ENCODE measurements around the gene GABRB2.

GRCh38 chr5:161403121-161403520, 143.4 kb downstream of the GABRB2 start:
- no peak for TF ChIP-seq SIN3A (IDR thresholded peaks at IDR 0.05; ENCODE audit: borderline replicate concordance, insufficient read depth, low read depth, low read length)
- no peak for TF ChIP-seq CTCF (IDR thresholded peaks at IDR 0.05)
- no peak for TF ChIP-seq TCF7L2 (IDR thresholded peaks at IDR 0.05; ENCODE audit: low read depth, low read length)
- TF ChIP-seq, protein P1, sequence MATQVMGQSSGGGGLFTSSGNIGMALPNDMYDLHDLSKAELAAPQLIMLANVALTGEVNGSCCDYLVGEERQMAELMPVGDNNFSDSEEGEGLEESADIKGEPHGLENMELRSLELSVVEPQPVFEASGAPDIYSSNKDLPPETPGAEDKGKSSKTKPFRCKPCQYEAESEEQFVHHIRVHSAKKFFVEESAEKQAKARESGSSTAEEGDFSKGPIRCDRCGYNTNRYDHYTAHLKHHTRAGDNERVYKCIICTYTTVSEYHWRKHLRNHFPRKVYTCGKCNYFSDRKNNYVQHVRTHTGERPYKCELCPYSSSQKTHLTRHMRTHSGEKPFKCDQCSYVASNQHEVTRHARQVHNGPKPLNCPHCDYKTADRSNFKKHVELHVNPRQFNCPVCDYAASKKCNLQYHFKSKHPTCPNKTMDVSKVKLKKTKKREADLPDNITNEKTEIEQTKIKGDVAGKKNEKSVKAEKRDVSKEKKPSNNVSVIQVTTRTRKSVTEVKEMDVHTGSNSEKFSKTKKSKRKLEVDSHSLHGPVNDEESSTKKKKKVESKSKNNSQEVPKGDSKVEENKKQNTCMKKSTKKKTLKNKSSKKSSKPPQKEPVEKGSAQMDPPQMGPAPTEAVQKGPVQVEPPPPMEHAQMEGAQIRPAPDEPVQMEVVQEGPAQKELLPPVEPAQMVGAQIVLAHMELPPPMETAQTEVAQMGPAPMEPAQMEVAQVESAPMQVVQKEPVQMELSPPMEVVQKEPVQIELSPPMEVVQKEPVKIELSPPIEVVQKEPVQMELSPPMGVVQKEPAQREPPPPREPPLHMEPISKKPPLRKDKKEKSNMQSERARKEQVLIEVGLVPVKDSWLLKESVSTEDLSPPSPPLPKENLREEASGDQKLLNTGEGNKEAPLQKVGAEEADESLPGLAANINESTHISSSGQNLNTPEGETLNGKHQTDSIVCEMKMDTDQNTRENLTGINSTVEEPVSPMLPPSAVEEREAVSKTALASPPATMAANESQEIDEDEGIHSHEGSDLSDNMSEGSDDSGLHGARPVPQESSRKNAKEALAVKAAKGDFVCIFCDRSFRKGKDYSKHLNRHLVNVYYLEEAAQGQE (IDR thresholded peaks at IDR 0.05; ENCODE audit: insufficient read depth in 1 of 2, low read depth in 2 of 2, low read length in 1 of 2): no peak
- TF ChIP-seq POLR2AphosphoS5 (IDR thresholded peaks at IDR 0.05; ENCODE audit: low read depth, low read length): no peak

Data from Panc1 (cell line).